ENCODE data around the gene TWIST2.

The TWIST2 gene

GRCh38 chr2:238907717-238908173 lies 59.9 kb downstream of the TWIST2 start:
- DNase-seq: no peak

DNA sequence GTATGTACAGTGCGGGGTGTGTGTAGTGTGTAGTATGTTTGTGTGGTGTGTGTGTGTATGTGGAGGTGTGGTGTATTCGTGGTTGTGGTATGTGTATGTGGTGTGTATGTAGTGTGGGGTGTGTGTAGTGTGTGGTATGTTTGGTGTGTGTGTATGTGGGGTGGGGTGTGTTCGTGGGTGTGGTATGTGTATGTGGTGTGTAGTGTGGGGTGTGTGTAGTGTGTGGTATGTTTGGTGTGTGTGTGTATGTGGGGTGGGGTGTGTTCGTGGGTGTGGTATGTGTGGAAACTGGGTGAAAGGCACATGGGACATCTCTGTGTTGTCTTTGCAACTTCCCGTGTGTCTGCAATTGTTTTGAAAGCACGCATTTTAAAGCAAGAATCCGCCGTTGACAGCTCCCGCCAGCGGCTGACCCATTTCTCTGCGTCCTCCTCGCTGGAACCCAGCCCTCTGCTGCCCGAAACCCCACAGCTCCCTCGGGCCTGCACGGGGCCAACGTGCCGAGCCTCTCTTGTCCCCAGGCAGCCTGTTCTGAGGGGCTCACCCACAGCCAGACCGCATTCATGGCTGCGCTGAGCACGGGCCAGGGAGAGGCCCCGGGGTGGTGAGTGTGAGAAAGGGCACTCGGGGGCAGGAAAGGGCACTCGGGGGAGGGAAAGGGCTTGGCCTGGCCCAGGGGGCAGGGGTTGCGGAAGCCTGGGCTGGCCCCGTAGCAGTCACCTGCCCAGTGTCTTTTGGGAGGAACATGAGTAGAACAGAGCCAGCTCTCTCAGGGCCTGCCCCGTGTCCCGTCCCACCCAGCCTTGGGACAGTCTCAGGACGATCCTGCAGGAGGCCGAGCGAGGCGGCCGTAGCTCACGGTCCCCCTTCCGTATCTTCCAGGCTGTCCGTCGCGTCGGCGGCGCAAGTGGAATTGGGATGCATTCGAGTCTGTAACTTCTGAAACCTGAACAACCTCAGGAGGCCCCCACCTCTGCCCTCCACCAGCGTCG lies 61.4 kb downstream of the TWIST2 start:
- DNase-seq: no peak

DNA sequence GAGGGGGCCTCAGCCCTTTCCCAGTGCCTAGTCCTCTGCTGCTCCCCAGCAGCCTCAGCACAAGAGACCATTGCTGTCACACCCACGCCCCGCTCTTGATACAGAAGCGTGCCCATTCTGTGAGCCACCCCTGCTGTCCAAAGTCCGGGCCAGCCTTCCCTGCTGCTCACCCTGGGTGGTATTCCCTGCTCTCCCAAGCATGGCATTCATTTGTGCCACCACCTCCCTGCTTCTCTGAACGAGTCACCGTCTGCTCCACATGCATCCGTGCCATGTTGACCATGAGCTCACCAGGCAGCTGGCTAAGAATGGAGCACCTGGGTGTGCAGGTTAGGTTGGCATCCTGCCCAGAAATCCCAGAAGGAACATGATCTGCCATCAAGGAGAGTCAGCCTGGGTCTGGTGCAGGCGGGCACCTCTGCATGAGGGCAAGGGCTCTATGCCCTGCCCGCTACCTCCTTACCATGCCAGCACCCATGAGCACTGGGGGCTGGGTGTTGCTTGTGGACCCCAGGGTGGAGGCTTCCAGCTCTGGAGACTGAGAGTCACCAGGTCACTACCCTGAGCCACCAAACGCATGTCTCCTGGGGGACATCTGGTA lies 63.0 kb downstream of the TWIST2 start:
- DNase-seq: no peak

GRCh38 chr2:238911376-238912227 lies 63.7 kb downstream of the TWIST2 start:
- no peak for DNase-seq

DNA sequence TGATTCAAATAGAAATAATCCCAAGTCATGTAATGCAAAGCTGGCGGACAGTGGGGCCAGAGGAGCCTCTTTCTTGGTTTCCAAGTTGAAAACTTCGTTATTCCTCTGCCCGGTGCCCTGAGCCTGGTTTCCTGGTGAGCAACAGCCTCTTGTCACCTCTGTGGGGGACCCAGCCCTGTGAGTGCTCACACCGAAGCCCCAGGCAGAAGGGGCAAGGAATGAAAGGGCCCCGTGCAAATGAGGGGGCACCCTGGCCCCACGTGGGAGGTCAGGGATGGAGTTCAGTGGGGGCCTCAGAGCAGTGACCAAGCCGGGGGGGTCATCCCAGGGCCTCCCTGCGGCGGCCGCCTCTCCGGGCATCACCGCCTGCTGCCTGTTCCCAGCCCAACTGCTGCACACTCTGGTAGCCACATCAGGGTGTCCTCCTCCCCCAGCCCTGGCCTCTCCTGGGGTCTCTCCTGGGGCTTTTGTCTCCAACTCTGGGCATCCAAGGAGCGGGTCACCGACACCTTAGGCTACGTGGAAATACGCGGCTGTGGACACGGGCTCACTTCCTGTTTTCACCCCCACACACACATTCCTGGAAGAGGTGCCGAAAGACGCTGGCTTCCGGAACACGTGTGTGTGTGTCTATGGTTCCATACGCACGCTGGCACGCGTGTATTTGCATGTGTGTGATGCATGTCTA lies 64.5 kb downstream of the TWIST2 start:
- no peak for DNase-seq

DNA sequence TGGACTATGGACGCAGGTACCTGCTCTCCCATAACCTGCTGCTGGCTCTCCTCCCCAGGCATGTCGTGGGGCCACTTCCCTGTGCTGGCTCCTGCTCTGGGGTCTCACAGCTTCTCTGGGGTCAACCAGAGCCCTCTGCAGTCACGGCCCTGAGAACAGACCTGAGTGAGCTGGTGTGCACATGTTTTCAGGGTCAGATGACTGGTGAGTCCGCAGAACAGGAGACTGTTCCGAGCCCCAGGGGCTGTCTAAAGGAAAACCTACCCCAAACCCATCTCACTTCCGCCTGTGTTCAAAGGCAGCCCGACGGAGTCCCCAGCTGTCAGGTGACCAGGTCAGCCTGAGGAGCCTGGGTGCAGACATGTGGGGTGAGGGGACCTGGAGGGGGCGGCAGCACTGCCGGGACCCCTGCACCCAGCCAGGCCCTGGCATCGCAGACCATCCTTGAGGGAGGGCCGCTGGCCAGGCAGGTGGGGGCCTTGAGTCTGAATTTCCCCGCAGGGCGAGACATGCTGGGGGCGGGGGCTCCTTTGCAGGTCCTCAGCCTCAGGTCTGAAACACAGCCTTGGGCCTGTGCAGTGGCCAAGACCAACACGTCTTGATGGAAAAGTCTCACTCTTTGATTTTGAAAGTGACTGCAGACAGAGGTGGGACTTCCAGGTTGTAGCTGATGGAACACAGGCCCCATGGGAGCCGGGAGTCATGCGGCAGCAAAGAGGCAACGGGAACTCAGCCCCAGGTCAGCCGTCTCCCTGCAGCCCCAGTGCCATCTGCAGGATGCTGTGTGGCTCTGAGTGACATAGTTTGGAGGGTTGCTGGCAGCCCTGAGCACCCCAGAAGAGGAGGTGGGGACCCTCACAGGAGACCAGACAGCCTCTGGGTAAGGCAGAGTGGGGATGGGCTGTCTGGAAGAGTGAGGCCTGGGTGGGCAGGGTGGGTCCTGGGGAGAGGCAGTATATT lies 65.3 kb downstream of the TWIST2 start:
- DNase-seq: no peak

- no peak for DNase-seq
Observed at GRCh38 chr2:238913931-238914647, 66.2 kb downstream of the TWIST2 start.

DNA sequence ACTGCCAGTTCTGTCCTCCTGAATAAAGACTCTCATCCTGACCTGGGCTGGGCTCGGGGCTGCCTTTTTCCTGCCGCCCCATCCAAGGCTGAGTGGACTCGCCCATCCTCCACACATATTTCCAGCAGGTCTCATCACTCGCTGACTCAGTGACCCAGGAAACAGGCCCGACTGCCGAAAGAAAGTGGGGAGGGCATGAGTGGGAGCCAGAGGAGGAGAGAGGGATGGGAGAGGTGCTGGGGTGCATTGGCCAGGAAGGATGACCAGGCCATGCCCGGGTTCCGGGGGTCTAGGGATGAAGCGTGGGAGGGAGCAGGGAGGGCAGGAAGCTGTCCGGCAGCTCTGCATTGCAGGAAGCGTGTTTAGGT lies 66.7 kb downstream of the TWIST2 start:
- no peak for DNase-seq

DNA sequence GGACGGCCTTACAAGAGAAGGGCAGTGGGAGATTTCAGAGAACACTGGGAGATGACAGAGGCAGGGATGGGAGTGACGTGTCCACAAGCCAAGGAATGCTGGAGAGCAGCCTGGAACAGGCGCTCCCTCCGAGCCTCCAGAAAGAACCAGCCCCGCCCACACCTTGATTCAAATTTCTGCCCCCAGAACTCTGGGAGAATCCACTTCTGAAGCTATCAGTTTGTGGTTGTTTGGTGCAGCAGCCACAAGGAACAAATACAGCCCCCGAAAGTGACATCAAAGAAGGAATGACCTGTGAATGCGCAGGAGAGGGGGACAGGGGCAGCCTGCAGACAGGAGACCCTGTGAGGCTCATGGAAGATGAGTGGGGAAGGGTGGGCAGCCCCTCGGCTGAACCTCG lies 67.3 kb downstream of the TWIST2 start:
- no peak for DNase-seq

DNA sequence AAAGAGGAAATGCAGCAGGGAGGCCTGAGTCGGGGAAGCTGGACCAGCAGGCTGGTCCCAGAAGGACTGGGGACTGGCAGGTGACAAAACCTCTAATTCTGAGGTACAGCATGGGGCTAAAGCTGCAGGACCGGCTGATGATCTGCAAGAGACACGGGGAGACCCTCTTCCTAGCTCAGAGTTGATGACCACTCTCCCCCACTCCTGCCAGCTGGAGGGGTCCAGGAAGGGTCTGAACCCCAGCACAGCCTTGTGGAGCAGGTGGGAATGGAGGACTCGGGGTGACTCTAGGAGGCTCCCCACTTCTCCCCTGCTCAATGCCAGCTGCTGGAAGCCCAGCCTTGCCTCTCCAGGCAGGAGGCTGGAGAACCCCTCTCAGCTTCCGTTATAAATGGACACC lies 67.7 kb downstream of the TWIST2 start:
- no peak for DNase-seq

- no peak for DNase-seq
Observed at GRCh38 chr2:238916176-238916874, 68.4 kb downstream of the TWIST2 start.

DNA sequence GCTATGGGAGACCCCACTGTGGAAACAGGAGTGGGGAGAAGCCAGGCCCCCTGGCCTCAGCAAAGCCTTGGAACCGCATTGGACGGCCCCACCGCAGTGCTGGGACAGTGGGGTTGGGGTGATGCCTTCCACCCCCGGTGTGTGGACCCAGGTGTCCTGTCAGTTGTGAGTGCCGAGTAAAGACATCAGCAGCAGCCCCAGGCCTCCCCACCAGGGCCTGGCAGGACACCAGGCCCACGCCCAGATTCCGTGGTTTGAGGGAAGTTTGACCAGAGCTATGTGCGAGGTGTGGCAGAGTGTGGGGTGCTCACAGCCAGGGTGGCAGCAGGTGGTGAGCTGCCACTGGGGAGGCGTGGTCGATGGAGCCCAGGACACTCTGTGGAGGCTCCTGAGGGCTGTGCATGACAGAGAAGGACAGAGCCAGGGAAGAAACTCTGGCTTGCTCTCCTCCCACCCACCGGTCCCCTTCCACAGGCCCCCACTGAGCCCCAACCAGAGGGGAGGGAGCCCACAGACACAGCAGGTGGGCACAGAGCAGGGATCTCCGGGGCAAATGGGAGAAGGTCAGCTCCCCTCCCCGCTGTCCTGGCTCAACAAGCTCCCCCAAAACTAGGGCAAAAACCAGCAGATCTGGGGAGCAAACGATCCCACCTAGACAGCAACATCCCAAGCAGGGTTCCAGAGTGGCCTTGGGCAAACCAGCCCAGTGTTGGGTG lies 69.1 kb downstream of the TWIST2 start:
- DNase-seq: no peak

GRCh38 chr2:238919307-238919706 lies 71.4 kb downstream of the TWIST2 start:
- no peak for DNase-seq

DNA sequence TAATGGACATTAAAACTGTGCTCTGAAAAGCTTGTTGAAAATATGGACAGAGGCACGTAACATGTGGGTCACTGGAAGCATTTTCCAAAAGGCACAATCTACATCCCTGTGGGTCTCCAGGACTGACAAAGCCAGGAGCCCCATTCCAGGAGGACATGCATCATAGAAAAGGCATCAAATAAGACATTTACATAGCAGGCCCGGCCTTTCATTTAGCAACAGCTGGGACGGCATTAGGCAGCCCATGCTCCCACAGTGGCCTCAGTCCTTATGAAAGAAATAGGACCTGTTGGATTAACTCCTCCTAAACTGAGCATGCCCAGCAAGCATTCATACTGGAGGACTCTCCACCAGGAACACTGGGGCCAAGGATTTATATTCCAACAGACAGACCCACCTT lies 72.2 kb downstream of the TWIST2 start:
- no peak for DNase-seq

DNA sequence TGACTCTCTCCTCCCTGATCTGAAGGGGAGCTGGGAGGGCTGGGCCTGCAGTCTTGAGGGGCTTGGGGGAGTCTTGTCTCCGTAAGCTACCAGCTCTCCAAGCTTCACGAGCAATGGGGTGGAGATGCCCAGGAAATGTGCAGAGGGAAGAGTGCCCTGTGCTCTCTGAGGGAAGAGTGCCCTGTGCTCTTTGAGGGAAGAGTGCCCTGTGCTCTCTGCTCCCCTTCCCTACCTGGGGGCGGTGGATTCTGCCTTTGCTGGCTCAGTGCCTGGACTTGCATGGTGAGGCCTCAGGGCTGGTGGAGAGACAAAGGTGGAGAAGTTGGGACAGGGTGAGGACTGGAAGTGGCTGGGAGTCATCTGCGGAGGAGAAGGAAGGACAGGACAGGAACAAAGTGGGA lies 72.7 kb downstream of the TWIST2 start:
- DNase-seq: no peak

DNA sequence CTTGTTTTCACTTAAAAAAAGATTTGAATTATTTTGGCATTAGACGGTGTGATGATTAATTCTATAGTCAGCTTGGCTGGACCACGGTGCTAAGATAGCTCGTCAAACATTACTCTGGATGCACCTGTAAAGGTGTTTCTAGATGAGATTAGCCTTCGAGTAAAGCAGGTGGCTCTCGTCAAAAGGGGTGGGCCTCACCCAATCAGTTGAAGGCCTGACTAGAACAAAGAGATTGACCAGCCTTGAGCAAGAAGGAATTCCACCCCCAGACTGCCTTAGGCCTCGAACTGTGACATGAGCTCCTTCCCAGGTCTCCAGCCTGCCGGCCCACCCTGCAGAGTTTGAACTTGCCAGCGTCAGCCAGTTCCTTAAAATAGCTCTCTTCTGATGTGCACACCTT lies 73.4 kb downstream of the TWIST2 start:
- DNase-seq: no peak

DNA sequence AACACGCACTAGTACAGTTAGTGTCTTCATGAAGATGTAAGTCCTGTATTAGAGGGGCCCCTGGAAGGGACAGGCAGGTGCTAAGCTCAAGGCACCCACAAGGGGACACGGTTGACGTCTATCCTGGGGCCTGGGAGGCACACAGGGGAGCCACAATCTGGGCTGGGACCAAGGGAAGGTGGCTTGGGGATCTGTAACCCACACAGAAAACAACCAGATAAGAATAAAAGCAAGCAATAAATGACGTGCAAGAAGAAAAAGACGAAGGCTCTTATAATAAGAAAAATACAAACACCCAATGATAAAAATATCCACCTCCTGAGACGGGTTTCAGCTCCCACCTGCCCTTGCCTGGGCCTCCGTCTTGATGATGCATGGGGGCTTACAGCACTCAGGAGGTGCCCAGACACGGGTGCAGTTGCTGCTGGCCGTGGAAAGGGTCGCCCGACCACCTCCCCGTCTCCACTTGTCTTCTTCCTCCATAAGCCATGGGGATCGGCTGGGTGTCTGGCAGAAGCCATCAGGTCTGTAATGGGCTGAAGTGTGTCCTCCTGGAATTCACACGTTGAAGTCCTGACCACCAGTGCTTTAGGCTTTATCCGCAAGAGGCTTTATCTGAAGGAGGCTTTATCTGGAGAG lies 73.9 kb downstream of the TWIST2 start:
- no peak for DNase-seq

GRCh38 chr2:238922435-238922834 lies 74.5 kb downstream of the TWIST2 start:
- DNase-seq: no peak

- DNase-seq: no peak
Observed at GRCh38 chr2:238924032-238924431, 76.1 kb downstream of the TWIST2 start.
